HG03045 (cell line): ENCODE data around the gene RPS6KA3.

ENCODE experiments used
- ATAC-seq: cut with Tn5 transposase; IDR thresholded peaks from one replicate; pipeline ENCODE4 v1.9.1; 2021; ENCODE audit warnings: mild to moderate bottlenecking, moderate library complexity; ENCODE audit not compliant: unreplicated experiment

Gene RPS6KA3

GRCh38 chrX:20266810-20267606, at the start of gene RPS6KA3:
RPS6KA3 (minus strand) TSS chrX:20266909; CDS start chrX:20266632, 277 bp downstream.
- peak; percentile 88 for ATAC-seq

GRCh38 chrX:20315140-20315539, 48.4 kb upstream of the RPS6KA3 start:
- ATAC-seq, result peak; percentile 67

- no peak for ATAC-seq
Measured at GRCh38 chrX:20313899-20314298, 47.2 kb upstream of the RPS6KA3 start.

GRCh38 chrX:20312018-20312417, 45.3 kb upstream of the RPS6KA3 start:
- ATAC-seq, result no peak

- no peak for ATAC-seq
Measured at GRCh38 chrX:20311505-20311904, 44.8 kb upstream of the RPS6KA3 start.

- ATAC-seq, result no peak
Measured at GRCh38 chrX:20309806-20310205, 43.1 kb upstream of the RPS6KA3 start.

GRCh38 chrX:20306668-20307067, 40.0 kb upstream of the RPS6KA3 start:
- ATAC-seq, result no peak

- no peak for ATAC-seq
Measured at GRCh38 chrX:20300822-20301221, 34.1 kb upstream of the RPS6KA3 start.

GRCh38 chrX:20294957-20295356, 28.2 kb upstream of the RPS6KA3 start:
- no peak for ATAC-seq

GRCh38 chrX:20294284-20294683, 27.6 kb upstream of the RPS6KA3 start:
- no peak for ATAC-seq

- no peak for ATAC-seq
Measured at GRCh38 chrX:20285511-20285910, 18.8 kb upstream of the RPS6KA3 start.

- no peak for ATAC-seq
Measured at GRCh38 chrX:20284992-20285391, 18.3 kb upstream of the RPS6KA3 start.

GRCh38 chrX:20284444-20284843, 17.7 kb upstream of the RPS6KA3 start:
- ATAC-seq, result no peak

- ATAC-seq, result no peak
Measured at GRCh38 chrX:20280938-20281337, 14.2 kb upstream of the RPS6KA3 start.

GRCh38 chrX:20274121-20274520, 7.4 kb upstream of the RPS6KA3 start:
- no peak for ATAC-seq

GRCh38 chrX:20271730-20272129, 5.0 kb upstream of the RPS6KA3 start:
- ATAC-seq, result no peak

- ATAC-seq, result no peak
Measured at GRCh38 chrX:20271186-20271585, 4.5 kb upstream of the RPS6KA3 start.

GRCh38 chrX:20270562-20270890, 3.8 kb upstream of the RPS6KA3 start:
- ATAC-seq, result no peak

GRCh38 chrX:20269848-20270561, 3.3 kb upstream of the RPS6KA3 start:
- ATAC-seq, result no peak

- no peak for ATAC-seq
Measured at GRCh38 chrX:20267931-20268701, 1.4 kb upstream of the RPS6KA3 start.

GRCh38 chrX:20267607-20267930, 860 bp upstream of the RPS6KA3 start:
- ATAC-seq, result no peak
